ENCODE results near the gene TESMIN.

Gene TESMIN, protein sequence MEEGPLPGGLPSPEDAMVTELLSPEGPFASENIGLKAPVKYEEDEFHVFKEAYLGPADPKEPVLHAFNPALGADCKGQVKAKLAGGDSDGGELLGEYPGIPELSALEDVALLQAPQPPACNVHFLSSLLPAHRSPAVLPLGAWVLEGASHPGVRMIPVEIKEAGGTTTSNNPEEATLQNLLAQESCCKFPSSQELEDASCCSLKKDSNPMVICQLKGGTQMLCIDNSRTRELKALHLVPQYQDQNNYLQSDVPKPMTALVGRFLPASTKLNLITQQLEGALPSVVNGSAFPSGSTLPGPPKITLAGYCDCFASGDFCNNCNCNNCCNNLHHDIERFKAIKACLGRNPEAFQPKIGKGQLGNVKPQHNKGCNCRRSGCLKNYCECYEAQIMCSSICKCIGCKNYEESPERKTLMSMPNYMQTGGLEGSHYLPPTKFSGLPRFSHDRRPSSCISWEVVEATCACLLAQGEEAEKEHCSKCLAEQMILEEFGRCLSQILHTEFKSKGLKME

GRCh38 chr11:68751331-68751856 is at the start of gene TESMIN:
Gene TESMIN, minus strand, starts transcription at chr11:68751520. Its CDS starts 860 bp downstream, at chr11:68750660.
- peak; percentile 89 for DNase-seq

GRCh38 chr11:68798221-68798813 is 47.0 kb upstream of the TESMIN start:
- DNase-seq: peak; percentile 10

DNA sequence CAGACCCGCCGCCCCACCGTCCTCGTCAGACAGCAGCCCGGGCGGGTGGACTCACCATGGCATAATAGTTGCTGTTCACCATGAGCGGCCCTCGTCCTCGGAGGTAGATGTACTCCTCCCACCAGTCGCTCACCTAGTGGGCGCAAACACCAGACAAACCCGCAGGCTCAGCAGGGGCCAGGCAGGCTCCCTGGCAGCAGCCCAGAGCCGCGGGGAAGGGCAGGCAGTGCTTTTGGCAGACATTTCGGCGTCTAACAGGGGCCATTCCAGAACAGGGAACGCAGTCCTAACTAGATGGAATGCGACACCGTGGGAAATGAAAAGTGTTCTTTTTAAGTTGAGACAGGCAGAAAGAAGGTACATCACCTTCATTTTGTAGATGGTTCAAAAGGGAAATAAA is 45.5 kb upstream of the TESMIN start:
- no peak for DNase-seq

DNA sequence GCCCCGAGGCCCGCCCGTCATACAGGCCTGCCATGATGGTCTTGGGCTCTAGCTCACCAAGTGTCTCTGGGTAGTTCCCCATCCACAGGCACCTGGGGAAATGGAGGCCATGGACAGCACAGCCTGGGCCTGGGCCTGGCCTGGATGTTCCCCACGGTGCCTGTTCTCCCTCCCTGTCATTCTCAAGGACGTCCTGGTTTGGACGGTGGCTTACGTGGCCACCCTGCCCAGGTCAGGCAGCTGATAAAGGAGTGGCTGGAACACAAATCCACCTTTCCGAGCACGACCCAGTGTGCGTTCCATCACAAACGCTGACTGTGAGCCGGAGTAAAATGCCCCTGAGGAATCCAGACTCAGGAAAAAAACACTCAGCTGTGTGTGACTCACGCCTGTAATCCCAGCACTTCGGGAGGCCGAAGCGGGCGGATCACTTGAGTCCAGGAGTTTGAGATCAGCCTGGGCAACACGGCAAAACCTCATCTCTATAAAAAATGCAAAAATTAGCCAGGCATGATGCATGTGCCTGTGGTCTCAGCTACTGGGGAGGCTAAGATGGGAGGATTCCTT is 41.2 kb upstream of the TESMIN start:
- DNase-seq: no peak

DNA sequence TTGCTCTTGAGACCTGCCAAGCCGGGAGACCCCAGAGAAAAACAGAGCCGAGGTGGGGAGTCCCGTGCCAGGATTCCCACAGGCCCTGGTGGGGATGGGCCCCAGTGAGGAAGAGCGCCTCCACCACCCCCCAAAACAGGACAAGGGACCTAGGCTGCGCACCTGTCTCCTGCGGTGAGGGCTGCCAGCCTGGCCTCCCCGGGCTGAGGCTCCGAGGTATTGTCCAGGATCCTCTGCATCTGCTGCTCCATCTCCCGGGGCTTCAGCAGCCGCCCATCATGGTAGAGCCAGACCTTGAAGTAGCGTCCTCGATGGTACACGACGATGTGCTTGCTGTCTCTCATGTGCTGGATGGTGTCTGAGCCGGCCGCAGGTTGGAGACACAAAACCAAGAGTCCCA is 33.3 kb upstream of the TESMIN start:
- no peak for DNase-seq

- no peak for DNase-seq
Measured at GRCh38 chr11:68783216-68783821, 32.0 kb upstream of the TESMIN start.

GRCh38 chr11:68782711-68783110 is 31.4 kb upstream of the TESMIN start:
- no peak for DNase-seq

GRCh38 chr11:68780829-68781228 is 29.5 kb upstream of the TESMIN start:
- DNase-seq: no peak

GRCh38 chr11:68778205-68778604 is 26.9 kb upstream of the TESMIN start:
- no peak for DNase-seq

DNA sequence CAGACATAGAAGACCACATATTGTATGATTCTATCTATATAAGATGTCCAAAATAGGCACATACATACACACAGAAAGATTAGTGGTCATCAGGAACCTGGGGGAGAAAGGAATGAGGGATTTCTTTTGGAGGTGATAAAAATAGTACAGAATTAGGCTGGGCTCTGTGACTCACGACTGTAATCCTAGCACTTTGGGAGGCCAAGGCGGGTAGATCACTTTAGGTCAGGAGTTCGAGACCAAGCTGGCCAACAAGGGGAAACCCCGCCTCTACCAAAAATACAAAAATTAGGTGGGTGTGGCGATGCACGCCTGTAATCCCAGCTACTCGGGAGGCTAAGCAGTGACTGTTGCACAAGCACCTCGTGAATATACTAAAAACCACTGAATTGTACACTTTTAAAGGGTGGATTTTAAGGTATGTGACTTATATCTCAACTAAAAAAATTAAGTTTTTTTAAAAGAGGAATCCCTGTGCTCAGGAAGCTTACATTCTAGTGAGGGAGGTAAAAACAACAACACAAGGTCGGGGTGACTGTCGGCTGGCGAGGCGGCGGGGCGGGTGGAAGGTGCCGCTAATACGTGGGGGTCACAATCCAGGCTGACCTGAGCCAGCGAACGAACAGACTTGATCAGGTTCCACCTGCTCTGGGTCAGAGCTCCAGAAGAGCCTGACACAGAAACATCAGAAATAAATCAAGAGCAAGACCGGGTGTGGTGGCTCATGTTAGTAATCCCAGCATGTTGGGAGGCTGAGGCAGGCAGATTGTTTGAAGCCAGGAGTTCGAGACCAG is 25.3 kb upstream of the TESMIN start:
- no peak for DNase-seq

DNA sequence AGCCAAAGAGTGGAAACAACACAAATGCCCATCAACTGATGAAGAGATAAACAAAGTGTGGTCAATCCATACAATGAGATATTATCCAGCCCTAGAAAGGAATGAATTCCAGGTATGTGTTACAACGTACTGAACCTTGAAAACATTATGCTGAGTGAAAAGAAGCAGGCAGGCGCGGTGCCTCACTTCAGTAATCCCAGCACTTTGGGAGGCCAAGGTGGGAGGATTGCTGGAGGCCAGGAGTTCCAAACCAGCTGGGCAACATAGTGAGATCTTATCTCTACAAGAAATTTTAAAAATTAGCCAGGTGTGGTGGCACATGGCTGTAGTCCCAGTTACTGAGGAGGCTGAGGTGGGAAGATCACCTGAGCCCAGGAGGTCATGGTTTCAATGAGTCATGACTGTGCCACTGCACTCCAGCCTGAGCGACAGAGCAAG is 24.6 kb upstream of the TESMIN start:
- no peak for DNase-seq

DNA sequence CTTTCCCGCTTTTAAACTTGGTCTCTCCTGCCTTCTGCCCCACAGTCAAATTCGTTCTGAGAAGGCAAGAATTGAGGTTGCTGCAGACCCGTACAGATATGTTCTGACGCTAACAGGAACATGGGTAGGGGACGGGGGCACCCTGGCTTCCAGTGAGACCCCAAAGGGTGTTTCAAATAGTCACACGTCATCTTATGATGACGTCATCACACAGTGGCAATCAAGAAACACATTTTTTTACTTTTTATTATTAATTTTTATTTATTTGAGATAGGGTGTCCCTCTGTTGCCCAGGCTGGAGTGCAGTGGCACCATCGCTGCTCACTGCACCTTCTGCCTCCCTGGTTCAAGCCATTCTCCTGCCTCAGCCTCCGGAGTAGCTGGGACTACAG is 22.9 kb upstream of the TESMIN start:
- DNase-seq: no peak

DNA sequence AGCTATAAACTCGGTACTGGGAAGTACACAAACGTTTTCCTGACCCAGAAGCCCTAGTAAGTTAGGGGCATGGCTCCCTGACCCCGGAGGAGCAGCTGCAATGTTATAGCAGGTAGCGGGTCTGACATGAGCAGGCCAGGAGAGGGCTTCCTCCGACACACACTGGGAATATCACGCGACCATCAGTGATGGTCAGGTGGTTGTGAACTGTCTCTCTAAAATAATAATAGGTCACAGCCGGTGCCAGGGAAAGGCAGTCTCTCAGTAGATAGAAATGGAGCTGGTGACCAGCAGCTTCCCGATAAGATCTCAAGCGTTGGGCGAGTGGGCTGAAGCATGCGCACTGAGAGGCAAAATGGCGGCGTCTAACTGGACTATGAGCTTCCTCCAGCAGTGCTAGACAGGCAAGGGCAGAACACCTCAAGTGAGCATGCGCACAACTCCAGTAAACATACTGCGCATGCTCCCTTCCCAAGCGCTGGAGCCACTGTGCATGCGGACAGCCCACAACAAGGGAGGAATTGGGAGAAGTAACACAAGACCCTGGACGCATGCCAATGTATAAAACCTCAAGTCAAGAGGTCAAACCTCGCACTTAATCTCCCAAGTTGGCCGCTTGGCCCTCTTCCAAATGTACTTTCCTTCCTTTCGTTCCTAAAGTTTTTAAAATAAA is 22.3 kb upstream of the TESMIN start:
- no peak for DNase-seq

DNA sequence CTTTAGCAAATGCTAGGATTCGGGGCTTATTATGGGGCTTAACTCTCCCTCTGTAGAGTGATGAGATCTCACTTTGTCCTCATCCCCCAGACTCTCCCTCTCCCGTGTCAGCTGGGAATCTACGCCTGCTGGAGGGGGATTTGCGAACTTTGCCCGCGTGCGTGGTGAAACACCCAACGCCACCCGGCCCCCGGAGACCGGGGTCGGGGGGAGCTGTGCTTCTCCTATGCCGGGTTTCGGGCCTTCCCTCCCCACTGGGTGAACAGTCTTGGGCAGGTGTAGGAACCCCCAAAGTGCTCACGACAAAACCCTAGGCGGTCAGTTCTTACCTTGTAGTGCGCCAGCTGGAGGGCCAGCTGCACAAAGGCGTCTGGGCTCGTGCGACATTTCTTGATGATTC is 21.6 kb upstream of the TESMIN start:
- no peak for DNase-seq

- no peak for DNase-seq
Measured at GRCh38 chr11:68770781-68771180, 19.5 kb upstream of the TESMIN start.

GRCh38 chr11:68767672-68768071 is 16.4 kb upstream of the TESMIN start:
- no peak for DNase-seq

DNA sequence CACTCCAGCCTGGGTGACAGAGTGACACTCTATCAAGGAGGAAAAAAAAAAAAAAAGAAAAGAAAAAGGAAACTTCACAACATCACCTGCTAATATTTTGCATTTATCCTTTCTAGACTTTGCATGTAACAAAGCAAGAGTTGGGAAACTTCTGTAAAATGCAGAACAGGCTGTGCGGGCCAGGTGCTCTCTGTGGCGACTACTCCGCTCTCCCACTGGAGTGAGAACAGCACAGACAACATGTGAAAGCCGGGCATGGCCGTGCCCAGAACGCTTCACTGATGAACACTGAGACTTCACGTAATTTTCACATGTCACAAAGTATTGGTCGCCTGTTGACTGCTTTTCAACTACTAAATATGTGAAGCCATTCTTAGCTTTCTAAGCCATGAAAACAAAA is 15.5 kb upstream of the TESMIN start:
- DNase-seq: no peak

- no peak for DNase-seq
Measured at GRCh38 chr11:68764746-68765145, 13.4 kb upstream of the TESMIN start.

- no peak for DNase-seq
Measured at GRCh38 chr11:68763926-68764657, 12.8 kb upstream of the TESMIN start.

- DNase-seq: no peak
Measured at GRCh38 chr11:68763181-68763721, 11.9 kb upstream of the TESMIN start.

GRCh38 chr11:68762481-68762880 is 11.2 kb upstream of the TESMIN start:
- no peak for DNase-seq
